Measurements from ENCODE around the gene PARVB. TPM values are rescaled to one million over a fixed set of nuclear protein-coding genes. Genes with fewer than 3 reads are reported as not detected.

The PARVB gene
- total and polyA plus RNA-seq, 2 of the 8 experiments (the other 6 are each of a cell fraction or from before 2014, with no cell fraction given), result 14.5 to 18.6 TPM

DNA sequence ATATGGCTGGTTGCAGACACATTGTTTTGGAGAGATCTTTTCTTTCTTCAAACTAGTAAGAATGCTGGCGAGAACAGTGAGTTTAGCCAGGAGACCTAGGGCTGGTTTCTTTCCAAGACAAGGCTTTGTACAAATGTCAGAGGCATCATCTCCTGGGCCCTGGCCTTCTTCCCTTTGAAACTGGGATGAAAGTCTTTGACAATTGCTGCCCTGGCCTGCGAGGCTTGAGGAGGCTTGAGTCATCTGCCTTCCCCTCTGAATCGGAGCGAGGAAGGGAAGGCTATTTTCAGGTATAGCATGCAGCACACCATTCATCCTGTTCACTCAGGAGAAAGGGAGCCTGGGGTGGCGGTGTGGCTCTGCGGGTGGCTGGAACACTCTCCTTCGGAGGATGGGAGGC lies 135.1 kb downstream of the PARVB start (continued):
- TF ChIP-seq SP1 (IDR thresholded peaks at IDR 0.05; ENCODE audit: low read depth, low read length) (no peak), NRF1 (IDR thresholded peaks at IDR 0.05; ENCODE audit: low read depth, low read length) (no peak), EGR1 (IDR thresholded peaks at IDR 0.05; ENCODE audit: borderline replicate concordance, low read depth, low read length) (no peak), EZH2 (IDR thresholded peaks at IDR 0.05; ENCODE audit: low read depth, low read length, severe bottlenecking) (no peak), TBP (IDR thresholded peaks at IDR 0.05; ENCODE audit: low read depth, low read length) (no peak)
